COLO829 (cell line): Measurements from ENCODE around the gene POU3F3.
A peak's percentile ranks its signal among the peaks of the same experiment; 100 is the strongest.

Source experiments
- DNase-seq: peaks from one replicate; pipeline ENCODE4 v3.0.0; 2012; ENCODE audit warnings: low spot score

POU3F3 gene

GRCh38 chr2:104853534-104854497 lies at the start of gene POU3F3:
Gene POU3F3 (plus strand): TSS chr2:104854115. CDS start chr2:104855511, 1,396 bp downstream.
- peak; percentile 92 for DNase-seq

- no peak for DNase-seq
Measured at GRCh38 chr2:104804148-104804890, 49.6 kb upstream of the POU3F3 start.

GRCh38 chr2:104812286-104812685 lies 41.6 kb upstream of the POU3F3 start:
- no peak for DNase-seq

GRCh38 chr2:104816143-104816542 lies 37.8 kb upstream of the POU3F3 start:
- no peak for DNase-seq

GRCh38 chr2:104818264-104818663 lies 35.7 kb upstream of the POU3F3 start:
- no peak for DNase-seq

GRCh38 chr2:104820126-104820525 lies 33.8 kb upstream of the POU3F3 start:
- DNase-seq, result no peak

- DNase-seq, result no peak
Measured at GRCh38 chr2:104825124-104825865, 28.6 kb upstream of the POU3F3 start.

GRCh38 chr2:104826016-104826415 lies 27.9 kb upstream of the POU3F3 start:
- DNase-seq, result no peak

- no peak for DNase-seq
Measured at GRCh38 chr2:104831742-104832141, 22.2 kb upstream of the POU3F3 start.

GRCh38 chr2:104834431-104835153 lies 19.3 kb upstream of the POU3F3 start:
- no peak for DNase-seq

GRCh38 chr2:104836265-104836664 lies 17.6 kb upstream of the POU3F3 start:
- no peak for DNase-seq

- no peak for DNase-seq
Measured at GRCh38 chr2:104836841-104837240, 17.1 kb upstream of the POU3F3 start.

- no peak for DNase-seq
Measured at GRCh38 chr2:104840156-104840555, 13.8 kb upstream of the POU3F3 start.

GRCh38 chr2:104840893-104841585 lies 12.9 kb upstream of the POU3F3 start:
- DNase-seq, result no peak

- DNase-seq, result no peak
Measured at GRCh38 chr2:104841744-104842143, 12.2 kb upstream of the POU3F3 start.

- no peak for DNase-seq
Measured at GRCh38 chr2:104844807-104845551, 8.9 kb upstream of the POU3F3 start.

- DNase-seq, result no peak
Measured at GRCh38 chr2:104845552-104845931, 8.4 kb upstream of the POU3F3 start.

- DNase-seq, result no peak
Measured at GRCh38 chr2:104845946-104846785, 7.7 kb upstream of the POU3F3 start.
